Mononuclear cell (primary cell): Measurements from ENCODE around the gene HRG. TPM values are rescaled to one million over a fixed set of nuclear protein-coding genes. Genes with fewer than 3 reads are reported as not detected.

Source experiments
- H3K27me3 ChIP-seq: 2 replicates; pipeline ENCODE4 v1.6.0; 2011; ENCODE audit warnings: low read length, control low read depth; ENCODE audit not compliant: insufficient read depth
- H3K4me1 ChIP-seq: 2 replicates; pipeline ENCODE4 v1.5.1; 2011; ENCODE audit warnings: mild to moderate bottlenecking, low read length, control low read depth; ENCODE audit not compliant: insufficient read depth
- H3K4me3 ChIP-seq: 2 replicates; pipeline ENCODE4 v1.5.1; 2011; ENCODE audit warnings: mild to moderate bottlenecking, low read length, moderate library complexity
- H3K9me3 ChIP-seq: 2 replicates; pipeline ENCODE4 v1.5.1; 2011; ENCODE audit warnings: low read depth, mild to moderate bottlenecking, control low read depth, low read length
- total RNA-seq: library from RNA; depleted of rRNA; stranded (reverse); fragments of >200 nt; gene quantifications from one replicate; pipeline ENCODE4 v1.2.3, GENCODE V29; 2012

The HRG gene
- total RNA-seq, 1 donor: not detected

DNA sequence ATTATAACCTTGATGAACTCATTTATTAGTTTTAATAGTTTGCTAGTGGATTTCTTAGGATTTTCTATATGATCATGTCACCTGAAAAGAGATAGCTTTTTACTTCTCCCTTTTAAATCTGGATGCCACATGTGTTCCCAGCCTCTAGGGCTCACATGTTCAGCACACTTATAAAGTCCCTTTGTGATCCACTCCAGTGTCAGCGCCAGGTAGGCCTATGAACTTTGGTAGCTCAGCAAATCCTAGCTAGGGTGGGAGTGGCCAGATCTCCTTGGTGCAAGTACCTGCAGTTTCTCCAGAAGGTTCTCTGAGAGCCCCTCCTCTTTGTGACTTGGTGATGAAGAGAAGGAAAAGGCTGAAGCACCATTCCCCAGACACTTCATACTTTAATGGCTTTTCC lies 17.0 kb upstream of the HRG start:
- Histone ChIP-seq H3K4me3 (no peak overlapping the region), H3K9me3 (no peaks in the 10 kb centered on the region), H3K27me3 (no peaks in the 10 kb centered on the region), H3K4me1 (peaks cover 7% of the 10 kb centered on the region)

DNA sequence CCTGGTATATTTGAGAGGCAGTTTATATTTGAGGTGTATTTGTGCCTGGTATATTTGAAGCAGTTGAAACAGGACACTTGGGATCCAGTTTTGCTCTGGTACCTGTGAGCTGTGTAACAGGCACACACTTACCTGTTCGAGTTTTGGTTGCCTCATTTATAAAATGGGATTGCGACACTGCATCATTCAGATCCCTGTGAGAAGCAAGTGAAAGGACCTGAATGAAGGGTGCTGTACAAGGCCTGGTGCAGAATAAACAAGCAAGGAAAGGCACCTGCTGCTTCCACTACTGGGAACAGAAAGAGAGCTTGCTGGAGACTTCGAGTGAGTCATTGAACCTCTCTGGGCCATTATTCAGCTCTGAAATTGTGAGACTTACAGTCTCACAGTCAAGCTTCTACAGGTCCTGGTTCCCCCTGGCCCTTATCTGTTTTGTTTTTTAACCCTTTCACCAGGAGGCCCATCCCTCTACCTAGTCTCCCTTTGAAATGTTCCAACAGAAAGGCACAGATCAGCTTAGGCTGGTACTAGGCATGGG lies 14.1 kb upstream of the HRG start:
- Histone ChIP-seq H3K9me3 (no peaks in the 10 kb centered on the region), H3K4me3 (no peak overlapping the region), H3K27me3 (no peaks in the 10 kb centered on the region), H3K4me1 (peaks cover 7% of the 10 kb centered on the region)

DNA sequence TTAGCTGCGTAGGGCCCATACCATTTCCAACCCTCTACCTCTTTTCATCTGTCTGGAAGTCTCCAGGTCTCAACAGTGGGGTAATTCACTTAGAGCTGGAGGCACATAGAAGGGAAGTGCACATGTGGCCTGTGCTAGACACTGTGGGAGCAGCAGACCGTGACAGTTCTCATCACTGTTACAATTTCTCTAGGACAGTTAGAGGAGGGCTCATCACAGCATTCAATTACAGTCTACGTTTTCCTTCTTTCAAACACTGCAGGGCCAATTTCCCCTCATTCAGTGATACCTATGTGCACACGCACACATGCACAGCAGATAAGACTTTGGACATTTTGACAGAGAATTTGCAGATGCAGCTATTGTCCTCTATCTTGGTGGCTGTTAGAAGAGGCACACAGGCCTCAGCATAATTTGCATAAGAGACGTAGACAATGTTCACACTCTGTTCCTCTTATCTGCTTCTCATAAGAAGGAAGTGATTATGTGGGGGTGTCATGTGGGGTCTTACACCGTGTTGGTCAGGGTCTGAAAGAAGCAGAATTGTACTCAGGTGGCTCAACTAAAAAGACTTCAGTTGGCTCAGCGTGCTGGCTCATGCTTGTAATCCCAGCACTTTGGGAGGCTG lies 12.6 kb upstream of the HRG start:
- H3K4me1 ChIP-seq: peaks cover 7% of the 10 kb centered on the region
- no peak overlapping the region for H3K4me3 ChIP-seq
- H3K27me3 ChIP-seq: no peaks in the 10 kb centered on the region
- H3K9me3 ChIP-seq: no peaks in the 10 kb centered on the region

DNA sequence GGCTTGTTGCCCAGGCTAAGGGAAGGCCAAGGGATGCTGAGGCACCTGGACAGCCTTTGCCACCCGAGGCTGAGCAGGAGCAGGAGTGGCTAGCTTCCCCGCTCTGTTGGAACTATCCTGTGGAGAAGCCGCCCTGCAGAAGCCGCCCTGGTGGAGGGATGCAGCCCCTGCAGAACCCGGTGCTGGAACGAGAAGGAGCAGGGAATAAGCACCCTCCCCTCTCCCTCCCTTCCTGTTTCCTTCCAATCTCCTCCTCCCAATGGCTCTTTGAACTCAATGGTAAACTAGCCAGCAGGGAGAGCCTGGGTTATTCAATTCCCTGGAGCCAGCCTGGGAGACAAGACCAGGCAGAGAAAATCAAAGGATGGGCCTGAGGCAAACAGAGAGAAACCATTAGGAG lies 11.8 kb upstream of the HRG start:
- Histone ChIP-seq H3K9me3 (no peaks in the 10 kb centered on the region), H3K4me1 (peaks cover 7% of the 10 kb centered on the region), H3K4me3 (no peak overlapping the region), H3K27me3 (no peaks in the 10 kb centered on the region)

DNA sequence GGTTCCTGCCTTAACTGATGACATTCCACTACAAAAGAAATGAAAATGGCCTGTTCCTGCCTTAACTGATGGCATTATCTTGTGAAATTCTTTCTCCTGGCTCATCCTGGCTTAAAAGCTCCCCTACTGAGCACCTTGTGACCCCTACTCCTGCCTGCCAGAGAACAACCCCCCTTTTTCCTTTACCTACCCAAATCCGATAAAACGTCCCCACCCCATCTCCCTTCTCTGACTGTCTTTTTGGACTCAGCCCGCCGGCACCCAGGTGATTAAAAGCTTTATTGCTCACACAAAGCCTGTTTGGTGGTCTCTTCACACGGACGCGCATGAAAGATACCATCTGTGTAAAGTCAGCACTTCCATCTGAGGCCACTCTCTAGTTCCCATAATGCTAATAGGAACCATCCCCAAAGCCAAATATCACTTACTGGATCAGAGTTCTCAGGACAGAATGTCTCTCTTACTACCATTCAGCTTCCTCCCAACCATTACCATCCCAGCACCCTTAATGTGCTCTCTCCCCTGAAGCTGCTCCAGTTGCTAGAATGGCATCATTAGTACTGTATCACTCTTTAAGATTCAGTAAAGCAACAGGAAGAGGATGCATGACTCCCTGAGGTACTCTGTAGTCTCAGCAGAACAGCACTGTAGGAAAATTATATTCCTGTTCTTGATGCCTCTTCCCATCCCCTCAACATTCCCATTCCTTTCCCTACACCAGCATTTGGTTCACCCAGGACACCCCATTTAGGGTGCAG lies 2.3 kb upstream of the HRG start:
- no peak overlapping the region for H3K4me3 ChIP-seq

DNA sequence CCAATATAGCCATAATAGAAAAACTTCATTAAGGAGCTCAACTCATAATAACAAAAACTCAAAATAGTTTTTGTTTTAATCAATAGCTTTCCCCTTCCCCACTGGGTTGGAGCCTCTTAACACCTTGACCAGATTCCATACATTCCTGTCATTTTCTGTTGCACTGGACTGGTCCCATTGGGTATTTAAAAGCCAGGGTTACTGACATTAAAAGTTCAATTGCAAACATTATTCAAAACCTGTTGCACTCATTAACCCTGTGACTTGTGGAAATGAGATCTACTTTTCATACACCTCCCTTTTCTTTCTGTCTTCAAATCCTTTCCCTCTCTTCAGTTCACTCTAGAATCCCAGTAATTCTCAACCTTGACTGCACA lies 1.7 kb upstream of the HRG start:
- H3K27me3 ChIP-seq: peaks cover 5% of the 10 kb centered on the region
- H3K4me3 ChIP-seq: no peak overlapping the region
- H3K9me3 ChIP-seq: no peaks in the 10 kb centered on the region
- H3K4me1 ChIP-seq: no peaks in the 10 kb centered on the region

More for the DNA sequence above, 2.3 kb upstream of the HRG start:
- Histone ChIP-seq H3K9me3 (no peaks in the 10 kb centered on the region), H3K27me3 (peaks cover 5% of the 10 kb centered on the region), H3K4me1 (no peaks in the 10 kb centered on the region)

DNA sequence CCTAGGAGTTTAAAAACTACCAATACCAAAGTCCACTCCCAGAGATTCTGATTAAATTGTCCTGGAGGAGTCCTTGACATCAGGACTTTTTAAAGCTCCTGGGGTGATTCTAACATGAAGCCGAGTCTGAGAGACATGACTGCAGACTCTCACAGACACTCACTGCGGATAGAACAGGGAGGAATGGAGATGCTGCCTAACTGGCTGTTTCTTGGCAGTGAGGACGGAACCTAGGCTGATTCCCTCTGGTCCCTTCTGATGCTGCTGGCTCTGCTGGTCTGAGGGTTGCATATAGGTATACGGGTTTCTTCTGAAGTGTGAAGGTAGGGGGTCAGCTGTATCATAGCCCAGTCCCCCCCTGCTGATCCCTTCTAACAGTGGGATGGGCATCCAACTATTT lies 1.3 kb upstream of the HRG start:
- Histone ChIP-seq H3K9me3 (no peaks in the 10 kb centered on the region), H3K27me3 (peaks cover 5% of the 10 kb centered on the region), H3K4me3 (no peak overlapping the region), H3K4me1 (no peaks in the 10 kb centered on the region)

DNA sequence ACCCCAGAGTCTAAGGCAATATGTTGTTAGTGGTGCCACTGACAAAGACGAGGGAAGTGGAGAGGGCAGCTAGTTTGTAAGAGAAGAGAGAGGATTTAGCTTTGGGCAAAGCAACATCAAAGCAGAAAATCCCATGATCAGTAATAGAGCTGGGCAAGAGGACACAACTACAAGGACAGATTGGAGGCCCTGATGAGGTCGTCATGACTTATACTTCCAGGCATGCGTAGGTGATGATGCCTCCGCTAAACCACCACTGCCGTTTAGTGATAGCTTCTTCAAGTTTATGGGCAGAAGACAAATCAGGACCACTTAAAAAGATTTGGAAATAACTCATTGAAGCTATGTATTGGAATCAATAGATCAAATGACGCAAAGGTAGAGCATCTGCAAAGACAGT lies 2.6 kb downstream of the HRG start:
- H3K4me3 ChIP-seq: no peak overlapping the region
- no peaks in the 10 kb centered on the region for H3K9me3 ChIP-seq
- peaks cover 6% of the 10 kb centered on the region for H3K27me3 ChIP-seq
- no peaks in the 10 kb centered on the region for H3K4me1 ChIP-seq

DNA sequence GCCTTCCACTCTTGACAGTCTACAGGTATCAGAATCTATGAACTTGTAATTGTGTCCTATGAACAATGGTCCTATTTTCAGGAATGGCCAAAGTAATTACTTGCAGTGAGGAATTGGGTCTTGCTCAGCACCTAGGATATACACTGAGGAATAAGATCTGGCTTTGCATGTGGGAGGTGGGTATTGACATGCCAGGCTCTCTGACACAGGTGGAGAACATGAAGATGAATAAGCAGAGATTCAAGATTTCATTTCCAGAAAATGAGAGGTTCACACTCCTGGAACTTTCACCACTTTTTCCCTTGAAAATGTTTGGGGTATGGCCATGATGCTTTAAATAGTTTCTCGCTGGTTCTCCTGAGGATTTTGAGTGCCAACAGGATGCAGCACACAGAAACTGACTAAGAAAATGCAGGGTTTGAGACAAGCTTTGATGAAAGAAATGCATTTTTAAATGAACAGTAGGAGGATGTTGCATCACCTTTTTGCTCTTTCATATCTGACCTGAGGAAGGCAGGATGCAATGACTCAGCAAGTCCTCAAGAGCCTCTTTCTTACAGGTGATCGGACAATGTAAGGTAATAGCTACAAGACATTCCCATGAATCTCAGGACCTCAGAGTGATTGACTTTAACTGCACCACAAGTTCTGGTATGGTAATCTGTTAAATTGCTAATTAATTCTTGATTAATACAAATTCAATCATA lies 3.7 kb downstream of the HRG start:
- no peaks in the 10 kb centered on the region for H3K9me3 ChIP-seq
- H3K4me1 ChIP-seq: no peaks in the 10 kb centered on the region
- no peak overlapping the region for H3K4me3 ChIP-seq
- H3K27me3 ChIP-seq: peaks cover 7% of the 10 kb centered on the region

DNA sequence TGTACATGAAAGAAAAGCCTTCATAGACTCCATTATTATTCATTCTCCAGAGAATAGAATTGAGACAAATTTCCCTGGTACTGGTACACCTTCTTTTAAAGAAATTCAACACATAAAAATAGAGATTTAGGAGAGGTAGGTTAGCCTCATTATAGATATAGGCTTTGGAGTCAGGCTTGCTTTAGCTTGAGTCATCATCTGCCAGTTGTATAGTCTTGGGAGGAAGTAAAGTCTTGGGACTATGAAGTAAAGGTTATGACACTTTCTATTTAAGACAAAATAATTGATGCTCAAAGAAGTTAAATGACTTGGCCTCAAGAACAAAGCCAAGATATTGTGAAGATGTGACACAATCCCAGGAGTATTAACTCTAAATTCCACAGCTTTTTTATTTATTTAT lies 4.3 kb downstream of the HRG start:
- Histone ChIP-seq H3K27me3 (peaks cover 7% of the 10 kb centered on the region), H3K4me3 (no peak overlapping the region), H3K4me1 (no peaks in the 10 kb centered on the region), H3K9me3 (no peaks in the 10 kb centered on the region)

DNA sequence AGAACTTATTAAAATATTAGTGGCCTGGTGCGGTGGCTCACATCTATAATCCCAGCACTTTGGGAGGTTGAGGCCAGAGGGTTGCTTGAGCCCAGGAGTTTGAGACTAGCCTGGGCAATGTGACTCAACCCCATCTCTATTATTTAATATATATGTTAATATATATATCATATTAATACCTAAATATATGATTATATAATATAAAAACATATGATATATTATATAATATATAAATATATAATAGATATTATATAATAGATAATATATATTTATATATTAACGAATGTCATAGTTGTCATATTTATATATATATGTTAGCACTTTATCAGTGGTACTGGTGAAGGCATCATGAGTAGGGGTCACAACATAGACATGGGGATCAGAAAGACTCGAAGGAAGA lies 5.2 kb downstream of the HRG start:
- no peaks in the 10 kb centered on the region for H3K4me1 ChIP-seq
- H3K4me3 ChIP-seq: no peak overlapping the region
- H3K27me3 ChIP-seq: peaks cover 7% of the 10 kb centered on the region
- no peaks in the 10 kb centered on the region for H3K9me3 ChIP-seq

DNA sequence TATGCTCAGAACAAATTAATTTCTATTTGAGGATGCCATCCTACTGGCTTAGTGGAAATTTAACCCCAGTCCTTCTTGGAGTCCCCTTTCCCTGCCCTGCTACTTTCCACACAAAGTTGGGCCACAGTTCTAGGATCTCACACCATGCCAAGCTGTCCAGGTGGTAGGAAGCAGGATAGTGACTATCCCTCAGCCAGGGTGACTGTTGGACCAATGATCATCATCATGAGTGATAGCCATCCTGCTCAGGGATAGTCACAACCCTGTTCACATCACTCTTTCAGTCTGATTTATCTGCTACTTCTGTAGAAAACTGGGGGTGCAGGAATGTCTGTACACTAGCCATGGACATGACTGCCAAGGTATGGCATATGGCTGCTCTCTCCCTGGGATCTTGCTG lies 12.8 kb downstream of the HRG start:
- Histone ChIP-seq H3K4me1 (no peaks in the 10 kb centered on the region), H3K4me3 (no peak overlapping the region), H3K9me3 (no peaks in the 10 kb centered on the region), H3K27me3 (peaks cover 15% of the 10 kb centered on the region)

DNA sequence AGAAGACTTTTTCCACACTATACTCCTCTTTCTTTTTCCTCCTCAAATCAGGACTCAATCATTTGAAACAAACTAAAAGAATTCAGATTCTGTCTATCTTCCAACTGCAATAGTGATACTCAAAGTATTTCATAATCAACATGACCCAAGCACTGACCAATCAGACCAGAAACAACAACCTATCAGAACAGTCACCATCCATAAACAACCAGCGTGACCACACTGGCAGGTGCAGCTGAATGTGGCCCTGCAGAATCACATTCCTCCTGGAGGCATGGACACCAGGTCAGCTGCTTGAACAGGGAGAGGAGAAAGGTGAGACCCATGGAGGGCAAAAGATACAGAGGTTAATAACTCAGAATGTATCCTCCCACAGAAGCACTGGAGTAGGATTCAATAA lies 13.3 kb downstream of the HRG start:
- Histone ChIP-seq H3K4me3 (no peak overlapping the region), H3K4me1 (no peaks in the 10 kb centered on the region), H3K9me3 (no peaks in the 10 kb centered on the region), H3K27me3 (peaks cover 10% of the 10 kb centered on the region)

DNA sequence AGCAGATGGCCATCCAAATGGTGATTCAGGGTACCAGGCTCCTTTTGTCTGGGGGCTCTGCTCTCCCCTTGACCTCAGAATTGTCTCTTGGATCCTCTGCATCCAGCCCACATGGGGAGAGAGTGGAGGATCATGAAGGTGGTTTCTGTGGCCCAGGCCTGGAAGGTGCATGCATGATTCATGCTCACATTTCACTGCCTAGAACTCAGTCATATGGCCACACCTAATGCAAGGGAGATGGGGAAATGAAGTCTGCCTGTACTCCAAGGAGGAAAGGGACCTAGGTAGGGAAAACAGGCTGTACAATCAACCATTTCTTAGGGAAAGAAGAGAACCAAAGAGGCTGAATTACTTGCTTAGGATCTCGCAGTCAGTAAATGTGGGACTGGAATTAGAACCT lies 15.1 kb downstream of the HRG start:
- H3K4me3 ChIP-seq: no peak overlapping the region
- no peaks in the 10 kb centered on the region for H3K9me3 ChIP-seq

DNA sequence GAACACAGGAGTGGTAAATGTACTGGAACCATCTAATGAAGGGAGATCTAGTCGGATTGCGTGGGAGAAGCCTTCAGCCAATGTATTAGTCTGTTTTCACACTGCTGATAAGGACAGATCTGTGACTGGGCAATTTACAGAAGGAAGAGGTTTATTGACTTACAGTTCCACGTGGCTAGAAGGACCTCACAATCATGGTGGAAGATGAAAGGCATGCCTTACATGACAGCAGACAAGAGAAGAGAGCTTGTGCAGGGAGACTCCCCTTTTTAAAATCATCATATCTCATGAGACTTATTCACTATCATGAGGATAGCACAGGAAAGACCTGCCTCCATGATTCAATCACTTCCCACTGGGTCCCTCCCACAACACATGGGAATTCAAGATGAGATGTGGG lies 17.0 kb downstream of the HRG start:
- H3K9me3 ChIP-seq: no peaks in the 10 kb centered on the region
- H3K4me1 ChIP-seq: no peaks in the 10 kb centered on the region
- H3K27me3 ChIP-seq: peaks cover 3% of the 10 kb centered on the region
- H3K4me3 ChIP-seq: no peak overlapping the region

More for the DNA sequence above, 15.1 kb downstream of the HRG start:
- no peaks in the 10 kb centered on the region for H3K4me1 ChIP-seq
- H3K27me3 ChIP-seq: peaks cover 10% of the 10 kb centered on the region
